SK-N-SH (cell line): ENCODE results near the gene MAGEB4. TPM values are rescaled to one million over a fixed set of nuclear protein-coding genes. Genes with fewer than 3 reads are reported as not detected.

Experiments
- CTCF ChIA-PET: fragments of 300-600, 350-600 bp; formaldehyde crosslinking; extraction: SDS; loops from one replicate; lab custom pipeline; 2021; lab: Yijun Ruan, JAX
- POLR2A ChIA-PET: fragments of 350-600 bp; sonication (Branson Sonifier 250); formaldehyde crosslinking; extraction: SDS; loops from one replicate; lab custom pipeline; 2020; ENCODE audit warnings: antibody characterized with exemption, inconsistent platforms; lab: Yijun Ruan, JAX
- DNase-seq: peaks from one replicate; pipeline ENCODE4 v3.0.0; 2012
- H2AFZ ChIP-seq: fragments of 200-600 bp; sonication (generic); 2 replicates; pipeline ENCODE4 v1.8.1; 2016; ENCODE audit warnings: antibody characterized with exemption, mild to moderate bottlenecking, low read depth
- H3F3A ChIP-seq: fragments of 200-600 bp; sonication (generic); replicated peaks from 2 replicates; pipeline ENCODE3; 2016; ENCODE audit warnings: antibody characterized with exemption, mild to moderate bottlenecking; ENCODE audit not compliant: insufficient read depth
- H3K27ac ChIP-seq, 2 experiments: fragments of 200-500 bp in 1 of 2; fragments of 200-600 bp in 1 of 2; sonication (Bioruptor generic) in 1 of 2; sonication (generic), shearing (Covaris generic) in 1 of 2; 2 replicates each; pipeline versions ENCODE4 v1.5.1 to v1.6.1; 2014 to 2016; ENCODE audit warnings: low read depth in 2 of 2, inconsistent platforms in 1 of 2, low read length in 1 of 2, mild to moderate bottlenecking in 1 of 2, mixed read lengths in 1 of 2
- H3K27me3 ChIP-seq: fragments of 200-600 bp; sonication (generic), shearing (Covaris generic); 2 replicates; pipeline ENCODE4 v1.6.1; 2016; ENCODE audit warnings: mixed run types; ENCODE audit not compliant: insufficient read depth
- H3K36me3 ChIP-seq, 2 experiments: fragments of 200-500 bp in 1 of 2; fragments of 200-600 bp in 1 of 2; sonication (Bioruptor generic) in 1 of 2; sonication (generic) in 1 of 2; replicated peaks in 1 of 2; 2 replicates each; pipeline versions ENCODE3 to v1.5.1; 2014 to 2016; ENCODE audit warnings: low read length in 1 of 2, mild to moderate bottlenecking in 1 of 2; ENCODE audit not compliant: insufficient read depth in 2 of 2, control insufficient read depth in 1 of 2
- H3K4me1 ChIP-seq, 2 experiments: fragments of 200-500 bp in 1 of 2; fragments of 200-600 bp in 1 of 2; sonication (Bioruptor generic) in 1 of 2; sonication (generic), shearing (Covaris generic) in 1 of 2; 2 replicates each; pipeline versions ENCODE4 v1.5.1 to v1.6.1; 2014 to 2016; ENCODE audit warnings: low read depth in 1 of 2, low read length in 1 of 2, mixed run types in 1 of 2; ENCODE audit not compliant: insufficient read depth in 2 of 2, control insufficient read depth in 1 of 2
- H3K4me2 ChIP-seq: fragments of 200-600 bp; sonication (generic), shearing (Covaris generic); 2 replicates; pipeline ENCODE4 v1.6.1; 2017; ENCODE audit warnings: mixed run types
- H3K4me3 ChIP-seq, 2 experiments: fragments of 200-500 bp in 1 of 2; fragments of 200-600 bp in 1 of 2; sonication (Bioruptor generic) in 1 of 2; sonication (generic), shearing (Covaris generic) in 1 of 2; 2 replicates each; pipeline versions ENCODE4 v1.5.1 to v1.8.1; 2014 to 2016; ENCODE audit warnings: low read depth in 2 of 2, inconsistent platforms in 1 of 2, low read length in 1 of 2, mild to moderate bottlenecking in 1 of 2, mixed read lengths in 1 of 2, moderate library complexity in 1 of 2
- H3K79me2 ChIP-seq: fragments of 200-600 bp; sonication (generic); 2 replicates; pipeline ENCODE4 v1.8.1; 2017; ENCODE audit warnings: mild to moderate bottlenecking; ENCODE audit not compliant: insufficient read depth
- H3K9ac ChIP-seq: fragments of 200-600 bp; sonication (generic); 2 replicates; pipeline ENCODE4 v1.6.1; 2017; ENCODE audit warnings: mixed run types
- H3K9me2 ChIP-seq: fragments of 200-600 bp; sonication (generic); 2 replicates; pipeline ENCODE4 v1.6.1; 2017; ENCODE audit warnings: mixed run types
- H3K9me3 ChIP-seq: fragments of 200-600 bp; sonication (generic); 2 replicates; pipeline ENCODE4 v1.6.1; 2017; ENCODE audit warnings: mixed run types, mild to moderate bottlenecking, moderate library complexity
- H4K20me1 ChIP-seq: fragments of 200-600 bp; sonication (generic); 2 replicates; pipeline ENCODE4 v1.6.1; 2017; ENCODE audit warnings: mild to moderate bottlenecking, mixed run types; ENCODE audit not compliant: insufficient read depth
- CHD2 ChIP-seq: fragments of 150-350 bp; IDR thresholded peaks from 2 replicates; pipeline ENCODE4 v1.6.1; 2018; ENCODE audit warnings: low read length; ENCODE audit not compliant: partially characterized antibody
- ELF1 ChIP-seq: IDR thresholded peaks from 2 replicates; pipeline ENCODE4 v1.4.0; 2012
- EP300 ChIP-seq, 2 experiments: IDR thresholded peaks; 2 replicates each; pipeline versions ENCODE4 v1.4.0 to v1.6.1; 2012; ENCODE audit warnings: borderline replicate concordance in 1 of 2, low read depth in 1 of 2, low read length in 1 of 2
- FOSL2 ChIP-seq: IDR thresholded peaks from 2 replicates; pipeline ENCODE4 v1.4.0; 2012; ENCODE audit warnings: low read depth, mild to moderate bottlenecking, moderate library complexity, borderline replicate concordance
- GABPA ChIP-seq: IDR thresholded peaks from 2 replicates; pipeline ENCODE4 v1.4.0; 2012; ENCODE audit warnings: low read depth, mild to moderate bottlenecking
- GATA2 ChIP-seq: sonication (generic); formaldehyde crosslinking; IDR thresholded peaks from 2 replicates; pipeline ENCODE4 v1.5.0; 2020; ENCODE audit warnings: mild to moderate bottlenecking, missing genetic modification reagents
- JUND ChIP-seq: IDR thresholded peaks from 2 replicates; pipeline ENCODE4 v1.4.0; 2012
- MAX ChIP-seq: IDR thresholded peaks from 2 replicates; pipeline ENCODE4 v1.4.0; 2012; ENCODE audit warnings: low read depth
- MXI1 ChIP-seq: IDR thresholded peaks from 2 replicates; pipeline ENCODE4 v1.6.1; 2012; ENCODE audit warnings: mild to moderate bottlenecking, low read depth, low read length, improper control_type of control experiment
- NFIC ChIP-seq: IDR thresholded peaks from 2 replicates; pipeline ENCODE4 v1.4.0; 2012; ENCODE audit warnings: borderline replicate concordance
- NRF1 ChIP-seq: IDR thresholded peaks from 2 replicates; pipeline ENCODE4 v1.6.1; 2012; ENCODE audit warnings: low read depth, mild to moderate bottlenecking, low read length
- POLR2AphosphoS5 ChIP-seq: IDR thresholded peaks from 2 replicates; pipeline ENCODE4 v1.6.1; 2012; ENCODE audit warnings: low read depth, low read length
- RAD21 ChIP-seq: IDR thresholded peaks from 2 replicates; pipeline ENCODE4 v1.6.1; 2012; ENCODE audit warnings: mild to moderate bottlenecking, low read length
- RCOR1 ChIP-seq: fragments of 150-350 bp; IDR thresholded peaks from 2 replicates; pipeline ENCODE4 v1.6.1; 2017; ENCODE audit warnings: antibody characterized with exemption, low read length
- RFX5 ChIP-seq: IDR thresholded peaks from 2 replicates; pipeline ENCODE4 v1.6.1; 2012; ENCODE audit warnings: mild to moderate bottlenecking, improper control_type of control experiment, low read length
- RXRA ChIP-seq: IDR thresholded peaks from 2 replicates; pipeline ENCODE4 v1.4.0; 2012; ENCODE audit warnings: low read depth, mild to moderate bottlenecking, borderline replicate concordance
- SIN3A ChIP-seq: IDR thresholded peaks from 2 replicates; pipeline ENCODE4 v1.6.1; 2012; ENCODE audit warnings: low read depth, mild to moderate bottlenecking, low read length, moderate library complexity, borderline replicate concordance
- SMC3 ChIP-seq: IDR thresholded peaks from 2 replicates; pipeline ENCODE4 v1.6.1; 2012; ENCODE audit warnings: low read depth, low read length, improper control_type of control experiment
- TAF1 ChIP-seq: IDR thresholded peaks from 2 replicates; pipeline ENCODE4 v1.6.1; 2012; ENCODE audit warnings: low read depth, mild to moderate bottlenecking, low read length, moderate library complexity, borderline replicate concordance
- TCF12 ChIP-seq: IDR thresholded peaks from 2 replicates; pipeline ENCODE4 v1.4.0; 2012
- TEAD4 ChIP-seq: IDR thresholded peaks from 2 replicates; pipeline ENCODE4 v1.4.0; 2012; ENCODE audit warnings: mild to moderate bottlenecking, borderline replicate concordance; ENCODE audit not compliant: insufficient read depth
- USF2 ChIP-seq: fragments of 150-350 bp; IDR thresholded peaks from 2 replicates; pipeline ENCODE4 v1.6.1; 2017; ENCODE audit warnings: antibody characterized with exemption, low read length, low read depth, borderline replicate concordance
- WGBS: methylation state at CpG from one replicate; pipeline ENCODE4 v1.1.6; 2017; ENCODE audit warnings: low lambda C conversion rate; 5-methylcytosine and 5-hydroxymethylcytosine counted together
- polyA plus RNA-seq, 3 experiments: library from polyadenylated mRNA; depleted of rRNA; stranded (reverse); fragments of >200 nt; gene quantifications; 2 replicates each; pipeline ENCODE4 v1.2.3, GENCODE V29; 2012
- TF ChIP-seq, protein P1 (sequence below): IDR thresholded peaks from 2 replicates; pipeline ENCODE4 v1.4.0; 2012; ENCODE audit warnings: low read depth, borderline replicate concordance
- TF ChIP-seq, protein P2 (sequence below): fragments of 200-600 bp; sonication (generic); IDR thresholded peaks from 2 replicates; pipeline ENCODE4 v1.6.1; 2017; ENCODE audit warnings: antibody characterized with exemption, mild to moderate bottlenecking, moderate library complexity

MAGEB4 gene
- polyA plus RNA-seq, 1 of the 3 experiments (the other 2 are of a cell fraction) = not detected

GRCh38 chrX:30224536-30224935 is 17.3 kb upstream of the MAGEB4 start (continued):
- TF ChIP-seq TAF1 = no peak

GRCh38 chrX:30228526-30228925 is 13.3 kb upstream of the MAGEB4 start:
- POLR2A ChIA-PET = no interaction called here
- WGBS = 11% methylated on average over 1 of the region's 1 CpG
- Histone ChIP-seq H4K20me1 (no peaks in the 10 kb centered on the region), H3K36me3 (no peaks in the 10 kb centered on the region), H3K9ac (no peak overlapping the region), H3K4me3 (no peak overlapping the region), H2AFZ (no peak overlapping the region), H3K27me3 (no peaks in the 10 kb centered on the region; the same call in 1 of the 2 replicates), H3K4me1 (no peaks in the 10 kb centered on the region), H3K9me2 (no peaks in the 10 kb centered on the region), H3K4me2 (no peak overlapping the region), H3F3A (no peaks in the 10 kb centered on the region), H3K79me2 (no peaks in the 10 kb centered on the region), H3K27ac (no peak overlapping the region), H3K9me3 (no peaks in the 10 kb centered on the region)
- no peak for TF ChIP-seq JUND
- TF ChIP-seq RXRA = no peak
- no peak for TF ChIP-seq RAD21
- no peak for TF ChIP-seq NFIC
- no peak for TF ChIP-seq GATA2 (CRISPR knock-in tag)
- TF ChIP-seq NRF1 = no peak
- TF ChIP-seq RCOR1 = no peak
- no peak for TF ChIP-seq RFX5
- no peak for TF ChIP-seq TCF12
- CTCF ChIA-PET = no interaction called here
- no peak for DNase-seq

DNA sequence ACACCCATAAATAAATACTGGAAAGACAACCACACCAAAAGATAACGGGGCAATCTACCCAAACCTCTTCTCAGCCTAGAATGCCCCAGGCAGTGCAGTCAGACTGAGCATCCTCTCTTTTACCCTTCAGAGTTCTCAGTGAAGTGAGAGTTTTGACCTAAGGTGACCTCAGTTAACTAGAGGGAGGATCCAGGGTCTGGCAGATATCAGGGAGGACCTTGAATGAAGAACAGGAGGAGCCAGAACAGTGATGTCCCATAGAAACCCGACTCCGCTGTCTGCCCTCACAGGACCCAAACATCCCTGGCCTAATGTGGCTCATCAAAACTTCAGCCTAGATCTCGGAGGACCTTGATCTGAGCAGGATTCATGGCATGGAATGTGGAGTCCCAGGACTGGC is 11.4 kb upstream of the MAGEB4 start, which contains the start of gene MAGEB3:
Gene MAGEB3, plus strand, starts transcription at position 263 of the 400 bp plus-strand sequence. CDS start 5,268 bp downstream, outside the sequence.
- Histone ChIP-seq H3K27ac (no peak within 1 kb of the TSS), H3K9ac (no peak within 1 kb of the TSS), H3K9me2 (no peaks in the 10 kb centered on the region), H3K9me3 (no peaks in the 10 kb centered on the region), H3F3A (no peaks in the 10 kb centered on the region), H4K20me1 (no peaks in the 10 kb centered on the region), H3K4me2 (no peak within 1 kb of the TSS), H2AFZ (no peak within 1 kb of the TSS), H3K36me3 (no peaks in the 10 kb centered on the region), H3K79me2 (no peaks in the 10 kb centered on the region), H3K27me3 (peaks cover 3% of the 10 kb centered on the region; the same call in 1 of the 2 replicates), H3K4me1 (no peaks in the 10 kb centered on the region), H3K4me3 (no peak within 1 kb of the TSS)
- ChIA-PET POLR2A (no interaction called here), CTCF (no interaction called here)
- DNase-seq = no peak
- TF ChIP-seq GATA2 (CRISPR knock-in tag) (no peak), RAD21 (no peak), TCF12 (no peak), RXRA (no peak), TAF1 (no peak), FOSL2 (no peak), EP300 (IDR thresholded peaks at IDR 0.05; ENCODE audit: borderline replicate concordance in 1 of 2, low read depth in 1 of 2, low read length in 1 of 2) (no peak), POLR2AphosphoS5 (no peak), CHD2 (no peak), TEAD4 (no peak), ELF1 (no peak), SIN3A (no peak), MXI1 (no peak), MAX (no peak), SMC3 (no peak), GABPA (no peak), USF2 (no peak)
- TF ChIP-seq, protein P1, sequence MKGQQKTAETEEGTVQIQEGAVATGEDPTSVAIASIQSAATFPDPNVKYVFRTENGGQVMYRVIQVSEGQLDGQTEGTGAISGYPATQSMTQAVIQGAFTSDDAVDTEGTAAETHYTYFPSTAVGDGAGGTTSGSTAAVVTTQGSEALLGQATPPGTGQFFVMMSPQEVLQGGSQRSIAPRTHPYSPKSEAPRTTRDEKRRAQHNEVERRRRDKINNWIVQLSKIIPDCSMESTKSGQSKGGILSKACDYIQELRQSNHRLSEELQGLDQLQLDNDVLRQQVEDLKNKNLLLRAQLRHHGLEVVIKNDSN = no peak
- TF ChIP-seq, protein P2, sequence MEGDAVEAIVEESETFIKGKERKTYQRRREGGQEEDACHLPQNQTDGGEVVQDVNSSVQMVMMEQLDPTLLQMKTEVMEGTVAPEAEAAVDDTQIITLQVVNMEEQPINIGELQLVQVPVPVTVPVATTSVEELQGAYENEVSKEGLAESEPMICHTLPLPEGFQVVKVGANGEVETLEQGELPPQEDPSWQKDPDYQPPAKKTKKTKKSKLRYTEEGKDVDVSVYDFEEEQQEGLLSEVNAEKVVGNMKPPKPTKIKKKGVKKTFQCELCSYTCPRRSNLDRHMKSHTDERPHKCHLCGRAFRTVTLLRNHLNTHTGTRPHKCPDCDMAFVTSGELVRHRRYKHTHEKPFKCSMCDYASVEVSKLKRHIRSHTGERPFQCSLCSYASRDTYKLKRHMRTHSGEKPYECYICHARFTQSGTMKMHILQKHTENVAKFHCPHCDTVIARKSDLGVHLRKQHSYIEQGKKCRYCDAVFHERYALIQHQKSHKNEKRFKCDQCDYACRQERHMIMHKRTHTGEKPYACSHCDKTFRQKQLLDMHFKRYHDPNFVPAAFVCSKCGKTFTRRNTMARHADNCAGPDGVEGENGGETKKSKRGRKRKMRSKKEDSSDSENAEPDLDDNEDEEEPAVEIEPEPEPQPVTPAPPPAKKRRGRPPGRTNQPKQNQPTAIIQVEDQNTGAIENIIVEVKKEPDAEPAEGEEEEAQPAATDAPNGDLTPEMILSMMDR = no peak
- WGBS = 27% methylated on average over 4 of the region's 4 CpGs
